GM12878 (cell line): Measurements from ENCODE around the gene LRRC75A. TPM values are rescaled to one million over a fixed set of nuclear protein-coding genes. Genes with fewer than 3 reads are reported as not detected.

ENCODE experiments used
- ATAC-seq: fragments of 200-7000 bp; cut with Tn5 transposase; 3 replicates; pipeline ENCODE4 v1.9.1; 2020; ENCODE audit warnings: mild to moderate bottlenecking, moderate library complexity
- BruUV-seq: library from RNA; stranded (reverse); fragments of 400-500 nt; replicated peaks from 2 replicates; lab custom pipeline; 2021; lab: Mats Ljungman, UMichigan
- CTCF ChIA-PET: fragments of 300-600 bp; sonication (Branson Sonifier 250); formaldehyde crosslinking; extraction: SDS; loops from one replicate; lab custom pipeline; 2021; ENCODE audit warnings: inconsistent platforms; lab: Yijun Ruan, JAX
- POLR2A ChIA-PET: fragments of 350-600 bp; formaldehyde crosslinking; extraction: SDS; loops from one replicate; lab custom pipeline; 2021; ENCODE audit warnings: inconsistent platforms; lab: Charles Lee
- RAD21 ChIA-PET: fragments of 300-600 bp; sonication (Branson Sonifier 250); formaldehyde crosslinking; loops from one replicate; lab custom pipeline; 2023; ENCODE audit warnings: antibody characterized with exemption; ENCODE audit not compliant: unreplicated experiment; lab: Charles Lee
- SMC1A ChIA-PET: fragments of 300-600 bp; sonication (Branson Sonifier 250); formaldehyde crosslinking; loops from one replicate; lab custom pipeline; 2023; ENCODE audit not compliant: unreplicated experiment, uncharacterized antibody; lab: Charles Lee
- DNase-seq: peaks from one replicate; pipeline ENCODE4 v3.0.0-alpha.2; 2011; ENCODE audit warnings: low read depth, low spot score
- FAIRE-seq: peaks from 3 replicates; lab custom pipeline; 2011; peaks lifted over from hg19 to GRCh38; lab: Jason Lieb, UNC
- H2AFZ ChIP-seq: 2 replicates; pipeline ENCODE4 v1.6.0; 2011; ENCODE audit warnings: low read depth, low read length, control low read depth; ENCODE audit not compliant: control insufficient read depth
- H3K27ac ChIP-seq: 2 replicates; pipeline ENCODE4 v1.5.1; 2011; ENCODE audit warnings: control low read depth; ENCODE audit not compliant: control insufficient read depth, insufficient read depth
- H3K27me3 ChIP-seq, 2 experiments: replicated peaks in 1 of 2; 2 replicates each; pipeline versions ENCODE4 v1.6.0 to v1.6.1; 2011; ENCODE audit warnings: low read length in 1 of 2; ENCODE audit not compliant: control insufficient read depth in 2 of 2, insufficient read depth in 2 of 2
- H3K36me3 ChIP-seq, 2 experiments: 2 replicates each; pipeline ENCODE4 v1.5.1; 2011; ENCODE audit warnings: low read length in 1 of 2; ENCODE audit not compliant: control insufficient read depth in 2 of 2, insufficient read depth in 2 of 2
- H3K4me1 ChIP-seq: 2 replicates; pipeline ENCODE4 v1.6.1; 2011; ENCODE audit warnings: mild to moderate bottlenecking, low read length, moderate library complexity, mixed read lengths; ENCODE audit not compliant: control insufficient read depth, insufficient read depth
- H3K4me2 ChIP-seq: 2 replicates; pipeline ENCODE4 v1.6.0; 2011; ENCODE audit warnings: control low read depth; ENCODE audit not compliant: control insufficient read depth, insufficient read depth
- H3K4me3 ChIP-seq: fragments of 200-600 bp; sonication (generic); 2 replicates; pipeline ENCODE4 v1.5.1; 2016
- H3K79me2 ChIP-seq: 2 replicates; pipeline ENCODE4 v1.6.0; 2011; ENCODE audit warnings: low read length; ENCODE audit not compliant: control insufficient read depth, insufficient read depth
- H3K9ac ChIP-seq: 2 replicates; pipeline ENCODE4 v1.8.0; 2011; ENCODE audit warnings: low read length, control low read depth, mixed read lengths; ENCODE audit not compliant: control insufficient read depth, insufficient read depth
- H3K9me3 ChIP-seq: replicated peaks from 3 replicates; pipeline ENCODE4 v1.5.1; 2011; ENCODE audit warnings: mild to moderate bottlenecking, low read length; ENCODE audit not compliant: control insufficient read depth, insufficient read depth
- H4K20me1 ChIP-seq: 2 replicates; pipeline ENCODE4 v1.6.0; 2011; ENCODE audit not compliant: control insufficient read depth, insufficient read depth
- BHLHE40 ChIP-seq, 2 experiments: fragments of 450-650 bp in 1 of 2; IDR thresholded peaks; 2 replicates each; pipeline ENCODE4 v1.6.1; 2011 to 2017; ENCODE audit warnings: low read depth in 2 of 2, borderline replicate concordance in 1 of 2, improper control_type of control experiment in 1 of 2, low read length in 1 of 2, mild to moderate bottlenecking in 1 of 2
- DPF2 ChIP-seq: fragments of 450-650 bp; IDR thresholded peaks from 2 replicates; pipeline ENCODE4 v1.6.1; 2017; ENCODE audit warnings: mild to moderate bottlenecking
- HDGF ChIP-seq: fragments of 450-650 bp; IDR thresholded peaks from 2 replicates; pipeline ENCODE4 v1.6.1; 2016; ENCODE audit warnings: antibody characterized with exemption
- IRF4 ChIP-seq: IDR thresholded peaks from 2 replicates; pipeline ENCODE4 v1.6.1; 2011; ENCODE audit warnings: low read depth, low read length
- MXI1 ChIP-seq: fragments of 150-350 bp; IDR thresholded peaks from 2 replicates; pipeline ENCODE4 v1.6.1; 2011; ENCODE audit warnings: low read depth, mild to moderate bottlenecking, inconsistent platforms, low read length, improper control_type of control experiment
- RB1 ChIP-seq: fragments of 450-650 bp; formaldehyde crosslinking; IDR thresholded peaks from 2 replicates; pipeline ENCODE4 v1.6.1; 2017; ENCODE audit warnings: mild to moderate bottlenecking, borderline replicate concordance
- WGBS: methylation state at CpG from one replicate; pipeline ENCODE4 v1.1.6; 2016; ENCODE audit warnings: low lambda C conversion rate; ENCODE audit not compliant: insufficient replicate concordance, insufficient coverage; ENCODE audit errors: missing lambda C conversion rate; 5-methylcytosine and 5-hydroxymethylcytosine counted together
- in situ Hi-C: fragments of 300-500 bp; cut with MboI; formaldehyde crosslinking; loops from 9 replicates; pipeline ENCODE4 v1.14.3; 2018; ENCODE audit warnings: mixed read lengths
- intact Hi-C: fragments of 100-400 bp; cut with micrococcal nuclease; formaldehyde crosslinking; loops from one replicate; pipeline ENCODE4 v1.14.2; 2022; ENCODE audit not compliant: unreplicated experiment
- polyA plus RNA-seq, 11 experiments: library from polyadenylated mRNA; depleted of rRNA in 4 of 11; unstranded in 6 of 11; stranded (reverse) in 5 of 11; fragments of >200 nt; fragmentation: Nextera tagmentation in 4 of 11; fragmentation: Illumina TruSeq in 1 of 11; extraction: Ambion mirVana in 4 of 11; extraction: Trizol in 1 of 11; gene quantifications; 1 replicate in 1 of 11; 2 replicates in 10 of 11; pipeline versions ENCODE4 v1.2.1 to v1.2.3, GENCODE V29; 2011 to 2016; ENCODE audit warnings: inconsistent platforms in 2 of 11, missing spikeins in 2 of 11, low read depth in 1 of 11
- total RNA-seq, 4 experiments: library from RNA; depleted of rRNA in 3 of 4; stranded (reverse); fragments of >200 nt in 3 of 4; fragmentation: Illumina TruSeq in 1 of 4; extraction: Trizol in 1 of 4; gene quantifications; 2 replicates each; pipeline versions ENCODE4 v1.2.1 to v1.2.3, GENCODE V29; 2013 to 2021
- TF ChIP-seq, protein P1 (sequence below): fragments of 450-650 bp; IDR thresholded peaks from 2 replicates; pipeline ENCODE4 v1.6.1; 2017; ENCODE audit warnings: mild to moderate bottlenecking, low read depth, inconsistent platforms; ENCODE audit not compliant: poor library complexity, severe bottlenecking
- TF ChIP-seq, protein P2 (sequence below), 3 experiments: IDR thresholded peaks in 2 of 3; conservative IDR thresholded peaks in 1 of 3; 2 replicates each; pipeline ENCODE4 v1.5.1; 2011; ENCODE audit warnings: low read depth in 3 of 3, low read length in 3 of 3, mild to moderate bottlenecking in 3 of 3, control low read depth in 2 of 3, moderate library complexity in 2 of 3, inconsistent platforms in 1 of 3, mixed read lengths in 1 of 3; ENCODE audit not compliant: control insufficient read depth in 2 of 3, insufficient read depth in 1 of 3; ENCODE audit errors: extremely low read depth in 1 of 3
- TF ChIP-seq, protein P3 (sequence below): fragments of 450-650 bp; IDR thresholded peaks from 2 replicates; pipeline ENCODE4 v1.6.1; 2017; ENCODE audit warnings: mild to moderate bottlenecking
- TF ChIP-seq, protein P4 (sequence below): IDR thresholded peaks from 2 replicates; pipeline ENCODE4 v1.6.1; 2011; ENCODE audit warnings: borderline replicate concordance, low read depth, mild to moderate bottlenecking, moderate library complexity, low read length; ENCODE audit not compliant: insufficient read depth, poor library complexity, severe bottlenecking

LRRC75A gene
- total and polyA plus RNA-seq, 10 of the 15 experiments (the other 5 are each of a cell fraction or from before 2014, with no cell fraction given), result 0.01 to 1.3 (median 0.09) TPM; not detected in 2

DNA sequence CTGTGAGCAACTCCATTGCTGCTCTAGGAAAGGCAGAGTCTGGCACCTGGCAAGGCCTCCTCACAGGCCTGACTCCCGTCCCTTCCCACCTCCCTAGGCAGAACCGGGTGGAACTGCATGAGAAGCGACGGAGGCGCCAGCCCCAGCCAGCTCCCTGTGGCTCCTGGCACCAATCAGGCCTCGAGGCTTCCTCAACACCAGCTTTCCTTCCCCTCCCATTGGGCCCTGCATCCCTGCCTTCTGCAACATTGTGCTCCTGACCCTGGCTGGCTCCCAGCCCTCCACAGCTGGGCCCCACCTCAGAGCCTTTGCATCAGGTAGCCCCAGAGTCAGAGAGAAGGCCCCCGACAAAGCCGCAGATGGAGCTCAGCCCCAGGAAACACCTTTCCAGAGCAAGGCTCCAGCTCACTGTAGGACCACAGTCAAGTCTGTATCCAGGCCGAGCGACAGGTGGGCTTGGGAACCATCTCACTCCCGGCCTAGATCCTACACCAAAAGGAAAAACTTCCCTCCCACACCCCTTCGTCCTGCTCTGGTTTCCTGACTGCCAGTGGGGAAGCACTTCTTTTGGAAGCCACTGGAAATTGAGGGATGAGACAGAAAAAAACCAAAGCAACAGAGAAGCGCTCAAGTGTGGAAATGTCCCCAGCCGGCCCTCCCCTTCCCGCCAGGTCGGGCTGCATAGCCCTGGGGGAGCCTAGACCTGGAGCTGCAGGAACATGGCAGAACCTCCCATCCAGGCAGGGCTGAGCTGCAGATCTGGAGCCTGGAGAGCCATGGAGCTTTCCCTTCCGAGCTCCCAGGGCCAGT, 31.0 kb downstream of the LRRC75A start:
- ATAC-seq (no peak), FAIRE-seq (no peak), DNase-seq (no peak)
- no peaks in the 10 kb centered on the region for H3K27me3 ChIP-seq
- WGBS, result 88% methylated on average over 17 of the region's 17 CpGs
- H3K9me3 ChIP-seq, result no peaks in the 10 kb centered on the region
- no peak overlapping the region for H3K27ac ChIP-seq
- CTCF ChIA-PET, result interaction anchor here (0.9 to 1.0 kb wide), 2 partner anchors 8 to 48 kb away, joined by 3 read pairs; no protein-coding TSS in a partner anchor
- SMC1A ChIA-PET, result no interaction called here
- no peaks in the 10 kb centered on the region; a peak in 1 of 4 replicates for H3K36me3 ChIP-seq
- in situ Hi-C loops, result no loop called here
- no peaks in the 10 kb centered on the region for H4K20me1 ChIP-seq
- no TSS peak for BruUV-seq
- H3K79me2 ChIP-seq, result no peaks in the 10 kb centered on the region
- intact Hi-C loops, result no loop called here
- no peak overlapping the region for H3K4me2 ChIP-seq
- POLR2A ChIA-PET, result no interaction called here
- RAD21 ChIA-PET, result interaction anchor here (0.6 kb wide), 1 partner anchor 16 kb away, joined by 3 read pairs; no protein-coding TSS in a partner anchor
- no peak overlapping the region for H2AFZ ChIP-seq
- no peak overlapping the region for H3K9ac ChIP-seq
- H3K4me3 ChIP-seq, result no peak overlapping the region
- no peaks in the 10 kb centered on the region for H3K4me1 ChIP-seq
- TF ChIP-seq, protein P1, sequence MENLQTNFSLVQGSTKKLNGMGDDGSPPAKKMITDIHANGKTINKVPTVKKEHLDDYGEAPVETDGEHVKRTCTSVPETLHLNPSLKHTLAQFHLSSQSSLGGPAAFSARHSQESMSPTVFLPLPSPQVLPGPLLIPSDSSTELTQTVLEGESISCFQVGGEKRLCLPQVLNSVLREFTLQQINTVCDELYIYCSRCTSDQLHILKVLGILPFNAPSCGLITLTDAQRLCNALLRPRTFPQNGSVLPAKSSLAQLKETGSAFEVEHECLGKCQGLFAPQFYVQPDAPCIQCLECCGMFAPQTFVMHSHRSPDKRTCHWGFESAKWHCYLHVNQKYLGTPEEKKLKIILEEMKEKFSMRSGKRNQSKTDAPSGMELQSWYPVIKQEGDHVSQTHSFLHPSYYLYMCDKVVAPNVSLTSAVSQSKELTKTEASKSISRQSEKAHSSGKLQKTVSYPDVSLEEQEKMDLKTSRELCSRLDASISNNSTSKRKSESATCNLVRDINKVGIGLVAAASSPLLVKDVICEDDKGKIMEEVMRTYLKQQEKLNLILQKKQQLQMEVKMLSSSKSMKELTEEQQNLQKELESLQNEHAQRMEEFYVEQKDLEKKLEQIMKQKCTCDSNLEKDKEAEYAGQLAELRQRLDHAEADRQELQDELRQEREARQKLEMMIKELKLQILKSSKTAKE, result no peak
- TF ChIP-seq RB1, result no peak
- no peak for TF ChIP-seq BHLHE40 (IDR thresholded peaks at IDR 0.05; ENCODE audit: borderline replicate concordance in 1 of 2, low read depth in 2 of 2, low read length in 1 of 2)
- TF ChIP-seq, protein P2, sequence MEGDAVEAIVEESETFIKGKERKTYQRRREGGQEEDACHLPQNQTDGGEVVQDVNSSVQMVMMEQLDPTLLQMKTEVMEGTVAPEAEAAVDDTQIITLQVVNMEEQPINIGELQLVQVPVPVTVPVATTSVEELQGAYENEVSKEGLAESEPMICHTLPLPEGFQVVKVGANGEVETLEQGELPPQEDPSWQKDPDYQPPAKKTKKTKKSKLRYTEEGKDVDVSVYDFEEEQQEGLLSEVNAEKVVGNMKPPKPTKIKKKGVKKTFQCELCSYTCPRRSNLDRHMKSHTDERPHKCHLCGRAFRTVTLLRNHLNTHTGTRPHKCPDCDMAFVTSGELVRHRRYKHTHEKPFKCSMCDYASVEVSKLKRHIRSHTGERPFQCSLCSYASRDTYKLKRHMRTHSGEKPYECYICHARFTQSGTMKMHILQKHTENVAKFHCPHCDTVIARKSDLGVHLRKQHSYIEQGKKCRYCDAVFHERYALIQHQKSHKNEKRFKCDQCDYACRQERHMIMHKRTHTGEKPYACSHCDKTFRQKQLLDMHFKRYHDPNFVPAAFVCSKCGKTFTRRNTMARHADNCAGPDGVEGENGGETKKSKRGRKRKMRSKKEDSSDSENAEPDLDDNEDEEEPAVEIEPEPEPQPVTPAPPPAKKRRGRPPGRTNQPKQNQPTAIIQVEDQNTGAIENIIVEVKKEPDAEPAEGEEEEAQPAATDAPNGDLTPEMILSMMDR (IDR thresholded peaks at IDR 0.05 in 2 of 3, conservative IDR thresholded peaks at IDR 0.05 in 1 of 3; ENCODE audit: control insufficient read depth in 2 of 3, extremely low read depth in 1 of 3, insufficient read depth in 1 of 3, low read depth in 3 of 3, low read length in 3 of 3), result no peak
- TF ChIP-seq, protein P3, sequence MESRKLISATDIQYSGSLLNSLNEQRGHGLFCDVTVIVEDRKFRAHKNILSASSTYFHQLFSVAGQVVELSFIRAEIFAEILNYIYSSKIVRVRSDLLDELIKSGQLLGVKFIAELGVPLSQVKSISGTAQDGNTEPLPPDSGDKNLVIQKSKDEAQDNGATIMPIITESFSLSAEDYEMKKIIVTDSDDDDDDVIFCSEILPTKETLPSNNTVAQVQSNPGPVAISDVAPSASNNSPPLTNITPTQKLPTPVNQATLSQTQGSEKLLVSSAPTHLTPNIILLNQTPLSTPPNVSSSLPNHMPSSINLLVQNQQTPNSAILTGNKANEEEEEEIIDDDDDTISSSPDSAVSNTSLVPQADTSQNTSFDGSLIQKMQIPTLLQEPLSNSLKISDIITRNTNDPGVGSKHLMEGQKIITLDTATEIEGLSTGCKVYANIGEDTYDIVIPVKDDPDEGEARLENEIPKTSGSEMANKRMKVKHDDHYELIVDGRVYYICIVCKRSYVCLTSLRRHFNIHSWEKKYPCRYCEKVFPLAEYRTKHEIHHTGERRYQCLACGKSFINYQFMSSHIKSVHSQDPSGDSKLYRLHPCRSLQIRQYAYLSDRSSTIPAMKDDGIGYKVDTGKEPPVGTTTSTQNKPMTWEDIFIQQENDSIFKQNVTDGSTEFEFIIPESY, result no peak
- no peak for TF ChIP-seq HDGF
- TF ChIP-seq IRF4, result no peak
- TF ChIP-seq DPF2, result no peak
- TF ChIP-seq MXI1, result no peak
- TF ChIP-seq, protein P4, sequence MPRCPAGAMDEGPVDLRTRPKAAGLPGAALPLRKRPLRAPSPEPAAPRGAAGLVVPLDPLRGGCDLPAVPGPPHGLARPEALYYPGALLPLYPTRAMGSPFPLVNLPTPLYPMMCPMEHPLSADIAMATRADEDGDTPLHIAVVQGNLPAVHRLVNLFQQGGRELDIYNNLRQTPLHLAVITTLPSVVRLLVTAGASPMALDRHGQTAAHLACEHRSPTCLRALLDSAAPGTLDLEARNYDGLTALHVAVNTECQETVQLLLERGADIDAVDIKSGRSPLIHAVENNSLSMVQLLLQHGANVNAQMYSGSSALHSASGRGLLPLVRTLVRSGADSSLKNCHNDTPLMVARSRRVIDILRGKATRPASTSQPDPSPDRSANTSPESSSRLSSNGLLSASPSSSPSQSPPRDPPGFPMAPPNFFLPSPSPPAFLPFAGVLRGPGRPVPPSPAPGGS, result no peak
